SHP77 treated with DMSO at 0.1 percent for 48 hours (cell line): Measurements from ENCODE around the gene DTNB.
"Not testable (repeated sequence)": the region's sequence is repeated elsewhere in the genome, so short reads cannot be mapped to it uniquely, and the experiment has no call there.

Experiments used
- DNase-seq: peaks from one replicate; lab custom pipeline; 2025; lab: John Stamatoyannopoulos, UW

DTNB gene

GRCh38 chr2:25684577-25685473 is 11.4 kb upstream of the DTNB start:
- no peak for DNase-seq

GRCh38 chr2:25682082-25682481 is 8.7 kb upstream of the DTNB start:
- no peak for DNase-seq

- DNase-seq, result no peak
Observed at GRCh38 chr2:25677877-25678276, 4.5 kb upstream of the DTNB start.

GRCh38 chr2:25674077-25674362 is 643 bp upstream of the DTNB start:
- no peak for DNase-seq

GRCh38 chr2:25672494-25673299 is 680 bp downstream of the DTNB start:
- peak; percentile 18 for DNase-seq

- no peak for DNase-seq
Observed at GRCh38 chr2:25671622-25672021, 1.8 kb downstream of the DTNB start.

- no peak for DNase-seq
Observed at GRCh38 chr2:25669520-25669919, 3.9 kb downstream of the DTNB start.

GRCh38 chr2:25666218-25666617 is 7.2 kb downstream of the DTNB start:
- DNase-seq, result no peak

GRCh38 chr2:25665429-25665828 is 7.9 kb downstream of the DTNB start:
- DNase-seq, result not testable (repeated sequence)

GRCh38 chr2:25664965-25665307 is 8.4 kb downstream of the DTNB start:
- DNase-seq, result no peak

- DNase-seq, result peak; percentile 28
Observed at GRCh38 chr2:25664183-25664964, 9.0 kb downstream of the DTNB start.

GRCh38 chr2:25655316-25655715 is 18.1 kb downstream of the DTNB start:
- no peak for DNase-seq

GRCh38 chr2:25654801-25655200 is 18.6 kb downstream of the DTNB start:
- no peak for DNase-seq

- DNase-seq, result no peak
Observed at GRCh38 chr2:25651782-25652455, 21.5 kb downstream of the DTNB start.

- no peak for DNase-seq
Observed at GRCh38 chr2:25651066-25651465, 22.3 kb downstream of the DTNB start.

GRCh38 chr2:25650256-25650655 is 23.1 kb downstream of the DTNB start:
- DNase-seq, result no peak

- DNase-seq, result no peak
Observed at GRCh38 chr2:25649786-25650185, 23.6 kb downstream of the DTNB start.

- no peak for DNase-seq
Observed at GRCh38 chr2:25642298-25642697, 31.1 kb downstream of the DTNB start.

- no peak for DNase-seq
Observed at GRCh38 chr2:25639696-25640095, 33.7 kb downstream of the DTNB start.

- no peak for DNase-seq
Observed at GRCh38 chr2:25639131-25639530, 34.2 kb downstream of the DTNB start.

- no peak for DNase-seq
Observed at GRCh38 chr2:25635797-25636196, 37.6 kb downstream of the DTNB start.

- not testable (repeated sequence) for DNase-seq
Observed at GRCh38 chr2:25633801-25634200, 39.6 kb downstream of the DTNB start.
